Brain microvascular endothelial cell (primary cell): ENCODE results near the gene OS9.

Experiments
- DNase-seq: peaks from one replicate; pipeline ENCODE4 v3.0.0-alpha.2; 2020
- H3K27ac ChIP-seq: fragments of 250-450 bp; sonication (Bioruptor Pico); 2 replicates; pipeline ENCODE4 v1.5.1; 2020; ENCODE audit warnings: mild to moderate bottlenecking, moderate library complexity
- H3K27me3 ChIP-seq: fragments of 250-450 bp; sonication (Bioruptor Pico); replicated peaks from 2 replicates; pipeline ENCODE4 v1.5.1; 2020; ENCODE audit warnings: mild to moderate bottlenecking
- H3K36me3 ChIP-seq: fragments of 250-450 bp; sonication (Bioruptor Pico); replicated peaks from 2 replicates; pipeline ENCODE4 v1.5.1; 2020; ENCODE audit warnings: mild to moderate bottlenecking
- H3K4me3 ChIP-seq: 2 replicates; pipeline ENCODE4 v1.5.1; 2011; ENCODE audit warnings: low read depth, mild to moderate bottlenecking, control low read depth, low read length, moderate library complexity
- CTCF ChIP-seq: IDR thresholded peaks from 2 replicates; pipeline ENCODE4 v1.5.1; 2011; ENCODE audit warnings: low read depth, mild to moderate bottlenecking, moderate library complexity, low read length, control low read depth, inconsistent platforms; ENCODE audit errors: missing control alignments
- in situ Hi-C: cut with HindIII; loops from 2 replicates; pipeline ENCODE4 v1.10.0; 2017; ENCODE audit warnings: low sequenced_read_pairs, low pct_ligation_motif_present

OS9 gene

GRCh38 chr12:57729321-57729844 is 35.5 kb downstream of the OS9 start:
- Histone ChIP-seq H3K4me3 (no peak overlapping the region), H3K27ac (no peak overlapping the region), H3K36me3 (no peaks in the 10 kb centered on the region), H3K27me3 (no peaks in the 10 kb centered on the region)
- in situ Hi-C loops = no loop called here
- no peak for TF ChIP-seq CTCF
- DNase-seq = no peak

- peaks cover 1% of the 10 kb centered on the region for H3K27me3 ChIP-seq
- no peak overlapping the region for H3K27ac ChIP-seq
- TF ChIP-seq CTCF = no peak
- no peaks in the 10 kb centered on the region for H3K36me3 ChIP-seq
- no peak overlapping the region for H3K4me3 ChIP-seq
- DNase-seq = no peak
- in situ Hi-C loops = no loop called here
Observed at GRCh38 chr12:57730336-57731067, 36.6 kb downstream of the OS9 start.

- no peak overlapping the region for H3K27ac ChIP-seq
- in situ Hi-C loops = no loop called here
- no peak overlapping the region for H3K4me3 ChIP-seq
- H3K27me3 ChIP-seq = peaks cover 10% of the 10 kb centered on the region
- no peaks in the 10 kb centered on the region for H3K36me3 ChIP-seq
- TF ChIP-seq CTCF = no peak
- DNase-seq = no peak
Observed at GRCh38 chr12:57731411-57732080, 37.6 kb downstream of the OS9 start.

- Histone ChIP-seq H3K27me3 (peaks cover 15% of the 10 kb centered on the region), H3K4me3 (no peak overlapping the region), H3K27ac (no peak overlapping the region), H3K36me3 (no peaks in the 10 kb centered on the region)
- DNase-seq = no peak
- TF ChIP-seq CTCF = no peak
- in situ Hi-C loops = no loop called here
Observed at GRCh38 chr12:57732270-57732669, 38.3 kb downstream of the OS9 start.

GRCh38 chr12:57732726-57733593 is 39.0 kb downstream of the OS9 start:
- H3K4me3 ChIP-seq = no peak overlapping the region
- TF ChIP-seq CTCF = no peak
- peaks cover 22% of the 10 kb centered on the region for H3K27me3 ChIP-seq
- H3K36me3 ChIP-seq = no peaks in the 10 kb centered on the region
- in situ Hi-C loops = no loop called here
- DNase-seq = no peak
- H3K27ac ChIP-seq = no peak overlapping the region
